Activated gamma-delta T cell treated with Interleukin-2 at 50 U/mL for 16 hours (primary cell): ENCODE results near the gene SH3BP2.
"Not testable (repeated sequence)": the region's sequence is repeated elsewhere in the genome, so short reads cannot be mapped to it uniquely, and the experiment has no call there.

Source experiments
- DNase-seq: peaks from one replicate; pipeline ENCODE4 v3.0.0-alpha.2; 2020

The SH3BP2 gene

DNA sequence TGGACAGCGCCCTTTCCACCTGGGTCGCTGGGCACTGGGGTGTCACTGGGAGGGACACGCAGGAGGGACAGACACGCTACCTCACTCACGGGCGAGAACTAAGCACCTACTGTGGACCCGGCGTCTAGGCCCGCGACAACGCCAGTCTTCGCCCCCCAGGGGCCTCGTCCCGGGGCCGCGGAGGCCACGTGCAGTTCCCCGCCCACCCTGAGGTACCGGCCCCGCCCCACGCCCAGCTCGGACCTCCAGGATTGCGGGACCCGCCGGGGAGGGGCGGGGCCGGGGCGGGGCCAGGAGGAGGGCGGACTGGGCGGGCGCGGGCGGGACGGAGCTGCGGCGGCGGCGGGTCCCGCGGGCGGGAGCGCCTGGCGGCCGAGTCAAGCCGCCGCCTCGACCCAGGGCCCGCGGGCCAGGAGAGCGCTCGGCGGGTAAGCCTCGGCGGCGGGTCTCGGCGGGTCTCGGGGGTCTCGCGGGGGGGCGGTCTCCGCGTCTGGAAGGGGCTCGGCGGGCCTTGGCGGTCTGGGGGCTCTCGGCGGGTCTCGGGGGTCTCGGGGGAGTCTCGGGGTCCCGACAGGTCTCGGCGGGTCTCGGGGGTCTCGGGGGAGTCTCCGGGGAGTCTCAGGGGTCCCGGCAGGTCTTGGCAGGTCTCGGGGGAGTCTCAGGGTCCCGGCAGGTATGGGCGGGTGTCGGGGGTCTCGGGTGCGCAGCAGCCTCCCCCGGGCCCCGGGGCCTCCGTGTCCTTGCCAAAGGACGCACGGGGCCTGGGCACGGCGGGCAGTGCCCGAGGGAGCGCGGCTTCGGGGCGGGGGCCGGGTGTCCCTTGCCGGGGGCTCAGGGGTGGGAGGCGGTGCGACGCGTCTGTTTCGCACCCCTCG is at the start of gene SH3BP2:
Gene SH3BP2, plus strand, starts transcription at position 375 of the 875 bp plus-strand sequence. CDS start 27,533 bp downstream, outside the sequence.
- DNase-seq, result peak; percentile 51

DNA sequence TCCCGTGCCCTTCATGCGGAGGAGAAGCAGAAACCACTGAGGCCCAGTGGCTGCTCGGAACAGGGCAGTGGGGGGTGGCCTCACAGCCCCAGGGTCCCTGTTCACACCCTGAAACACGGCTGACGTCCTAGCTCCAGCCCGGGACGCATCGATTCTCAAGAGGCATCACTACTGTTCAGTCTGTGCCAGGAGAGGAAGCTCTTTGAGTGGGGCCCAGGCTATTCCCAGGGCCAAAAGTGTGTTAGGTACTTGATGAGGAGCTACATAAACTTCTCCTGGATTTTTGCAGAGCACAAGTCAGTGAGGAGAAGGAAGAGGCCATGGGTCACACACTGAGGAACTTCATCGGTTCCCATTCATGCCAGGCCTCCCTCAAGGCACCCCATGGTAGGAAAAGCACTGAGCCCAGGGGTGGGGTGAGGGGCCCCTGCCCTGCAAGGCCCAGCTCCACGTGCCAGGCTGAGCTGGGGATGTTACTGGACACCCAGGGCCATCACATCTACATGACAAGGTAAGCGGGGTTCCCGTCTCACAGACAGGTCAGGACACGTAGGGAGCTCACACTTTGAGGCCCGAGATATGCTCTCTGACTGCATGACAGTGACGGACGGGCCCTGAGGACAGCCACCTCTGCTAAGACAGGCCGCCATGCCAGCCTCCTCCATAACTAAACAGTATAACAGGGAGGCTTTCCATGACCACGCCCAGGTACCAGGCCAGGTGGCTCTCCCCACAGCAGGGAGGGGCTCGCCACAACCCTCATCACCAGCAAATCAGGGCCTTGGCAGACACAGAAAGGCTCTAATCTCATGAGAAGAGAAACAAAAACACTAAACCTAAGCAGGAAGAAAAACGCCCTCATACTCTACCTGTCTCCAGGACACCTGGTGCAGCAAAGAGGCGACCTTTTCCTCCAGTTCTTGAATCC is 49.1 kb upstream of the SH3BP2 start:
- DNase-seq, result no peak

DNA sequence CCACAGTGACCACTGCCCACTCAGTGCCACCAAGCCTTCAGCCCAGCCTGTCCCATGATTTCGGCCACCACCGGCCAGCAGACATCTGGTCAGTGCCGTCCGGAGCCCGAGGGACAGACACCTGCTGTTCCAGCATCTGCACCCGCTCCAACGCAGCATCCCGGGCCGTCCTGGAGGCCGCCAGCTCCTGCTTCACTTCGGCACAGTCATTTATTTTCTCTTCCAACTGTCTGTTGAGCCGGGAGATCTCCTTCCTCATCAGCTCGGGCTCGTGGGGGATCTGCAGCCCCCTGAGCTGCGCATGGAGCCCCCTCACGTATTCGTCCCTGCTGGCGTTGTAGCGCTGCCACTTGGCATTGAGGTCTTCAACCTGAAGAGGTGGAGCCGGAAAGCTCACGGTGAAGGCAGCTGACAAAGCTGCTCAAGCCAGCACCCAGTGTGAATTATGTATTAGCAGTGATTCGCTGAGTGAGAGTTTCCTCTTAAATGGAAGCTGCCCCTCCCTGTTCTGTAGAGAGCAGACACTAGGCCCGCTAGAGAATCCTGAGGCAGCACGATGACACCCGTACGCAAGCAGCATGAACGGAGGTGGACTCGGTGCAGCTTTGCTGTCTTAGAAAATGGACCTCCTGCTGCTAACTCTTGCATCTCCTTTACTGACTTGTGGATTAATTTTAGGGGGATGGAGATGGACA is 48.2 kb upstream of the SH3BP2 start:
- no peak for DNase-seq

GRCh38 chr4:2745516-2745915 is 47.4 kb upstream of the SH3BP2 start:
- no peak for DNase-seq

GRCh38 chr4:2745981-2746806 is 46.7 kb upstream of the SH3BP2 start:
- DNase-seq, result peak; percentile 67

DNA sequence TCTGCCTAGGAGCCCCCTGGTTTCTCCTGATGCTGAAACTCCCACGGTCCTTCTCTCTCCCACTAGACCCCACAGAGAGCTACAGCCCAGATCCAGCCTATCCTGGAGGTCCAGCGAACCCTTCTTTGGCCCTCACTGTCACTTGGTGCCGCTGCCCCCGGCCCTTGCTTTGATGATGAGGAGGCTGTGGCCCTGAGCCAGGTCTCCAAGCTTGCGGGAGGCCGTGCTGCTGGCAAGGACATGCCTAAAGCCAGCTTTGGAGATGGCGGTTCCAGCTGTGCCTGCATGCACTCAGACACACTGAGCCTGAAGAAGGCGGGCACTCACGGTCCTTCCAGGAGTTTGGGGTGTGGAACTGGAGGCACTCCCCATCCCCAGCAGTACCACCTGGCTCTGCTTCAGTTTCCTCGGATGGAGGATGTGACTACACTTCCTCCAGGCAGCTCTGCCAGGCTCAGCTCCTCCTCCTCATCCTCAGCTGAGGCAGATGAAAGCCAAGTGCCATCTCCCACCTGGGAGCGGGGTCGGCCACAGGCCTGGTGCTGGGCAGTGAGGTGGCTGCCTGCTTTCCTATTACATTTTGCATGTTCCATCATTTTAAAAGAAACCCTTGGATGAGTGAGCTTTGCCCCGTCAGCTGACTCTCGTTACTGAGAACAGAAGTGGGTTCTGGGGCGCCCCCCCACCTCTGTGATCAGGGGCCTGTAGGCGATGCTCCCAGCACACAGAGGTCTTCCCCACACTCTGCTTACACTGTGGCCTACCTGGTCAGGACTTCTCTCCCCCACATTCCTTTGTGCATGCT is 45.8 kb upstream of the SH3BP2 start:
- DNase-seq, result no peak

- DNase-seq, result no peak
Measured at GRCh38 chr4:2750719-2751605, 41.9 kb upstream of the SH3BP2 start.

- DNase-seq, result no peak
Measured at GRCh38 chr4:2753436-2753835, 39.4 kb upstream of the SH3BP2 start.

DNA sequence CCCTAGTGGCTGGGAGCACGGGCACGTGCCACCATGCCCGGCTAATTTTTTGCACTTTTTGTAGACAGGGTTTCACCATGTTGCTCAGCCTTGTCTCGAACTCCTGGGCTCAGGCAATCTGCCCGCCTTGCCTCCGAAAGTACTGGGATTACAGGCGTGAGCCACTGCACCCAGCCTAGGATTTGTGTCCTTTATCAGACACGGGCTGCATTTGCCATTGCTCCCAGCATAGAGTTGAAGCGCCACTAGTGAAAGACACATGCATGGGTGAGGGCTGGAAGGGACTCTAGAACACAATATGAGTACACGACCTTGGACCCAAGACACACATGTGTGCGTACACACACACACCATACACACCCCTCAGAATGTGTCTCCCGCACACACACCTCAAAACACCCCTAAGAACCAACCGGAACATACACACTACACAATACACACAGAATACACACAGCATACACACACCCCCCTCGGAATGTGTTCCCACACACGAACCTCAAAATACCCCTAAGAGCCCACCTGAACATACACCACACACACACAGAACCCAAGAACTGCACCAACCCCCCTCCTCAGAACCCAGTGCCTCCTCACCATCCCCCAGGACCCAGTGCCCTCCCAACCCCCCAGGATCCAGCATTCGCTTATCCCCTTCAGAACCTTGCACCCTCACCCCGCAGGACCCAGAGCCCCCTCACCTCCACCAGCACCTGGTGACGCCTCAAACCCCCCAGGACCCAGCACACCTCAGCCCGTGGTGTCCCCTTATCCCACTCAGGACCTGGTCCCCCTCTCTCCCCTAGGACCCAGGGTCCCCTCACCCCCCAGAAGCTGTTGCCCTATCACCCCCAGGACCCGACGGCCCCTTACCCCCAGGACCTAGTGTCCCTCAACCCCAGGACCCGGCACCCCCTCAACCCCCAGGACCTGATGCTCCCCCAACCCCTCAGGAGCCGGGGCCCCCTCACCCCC is 37.8 kb upstream of the SH3BP2 start:
- DNase-seq, result no peak

DNA sequence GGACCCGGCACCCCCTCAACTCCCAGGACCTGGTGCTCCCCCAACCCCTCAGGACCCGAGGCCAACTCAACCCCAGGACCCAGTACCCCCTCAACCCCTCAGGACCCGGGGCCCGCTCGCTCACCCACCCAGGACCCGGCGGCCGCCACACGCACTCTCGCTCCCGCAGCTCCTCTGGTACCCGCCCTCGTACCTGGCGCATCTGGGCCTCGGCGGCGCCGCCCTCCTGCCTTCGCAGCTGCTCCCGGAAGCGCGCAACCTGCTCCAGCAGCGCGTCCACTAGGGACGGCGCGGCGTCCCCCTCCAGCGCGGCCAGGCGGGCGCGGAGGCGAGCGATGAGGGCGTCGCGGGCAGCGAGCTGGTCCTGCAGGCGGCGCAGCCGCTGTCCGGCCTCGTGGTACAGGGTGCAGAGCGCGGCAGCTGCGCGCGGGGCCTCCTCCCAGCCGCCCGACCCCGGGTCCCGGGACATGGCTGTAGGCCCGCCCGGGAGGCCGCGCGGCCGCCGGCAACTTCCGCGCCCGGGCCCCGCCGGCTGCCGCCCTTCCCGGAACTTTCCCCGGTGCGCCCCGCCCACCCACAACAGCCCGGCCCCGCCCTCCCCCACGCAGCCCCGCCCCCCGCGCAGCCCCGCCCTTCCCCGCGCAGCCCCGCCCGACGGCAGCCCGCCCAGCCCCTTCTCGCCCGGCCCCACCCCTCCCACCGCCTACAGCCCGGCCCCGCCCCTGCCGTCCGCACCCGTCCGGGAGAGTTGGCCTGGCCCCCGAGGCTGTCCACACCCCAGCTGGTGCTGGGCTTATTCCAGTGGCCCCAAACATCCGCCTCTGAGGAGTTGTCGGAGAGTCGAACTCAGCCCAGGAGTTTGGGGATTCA is 36.8 kb upstream of the SH3BP2 start, which contains the start of gene TNIP2:
Gene TNIP2, minus strand, starts transcription at position 516 of the 870 bp plus-strand sequence. Its CDS starts 47 bp downstream, at position 469.
- DNase-seq, result peak; percentile 72

DNA sequence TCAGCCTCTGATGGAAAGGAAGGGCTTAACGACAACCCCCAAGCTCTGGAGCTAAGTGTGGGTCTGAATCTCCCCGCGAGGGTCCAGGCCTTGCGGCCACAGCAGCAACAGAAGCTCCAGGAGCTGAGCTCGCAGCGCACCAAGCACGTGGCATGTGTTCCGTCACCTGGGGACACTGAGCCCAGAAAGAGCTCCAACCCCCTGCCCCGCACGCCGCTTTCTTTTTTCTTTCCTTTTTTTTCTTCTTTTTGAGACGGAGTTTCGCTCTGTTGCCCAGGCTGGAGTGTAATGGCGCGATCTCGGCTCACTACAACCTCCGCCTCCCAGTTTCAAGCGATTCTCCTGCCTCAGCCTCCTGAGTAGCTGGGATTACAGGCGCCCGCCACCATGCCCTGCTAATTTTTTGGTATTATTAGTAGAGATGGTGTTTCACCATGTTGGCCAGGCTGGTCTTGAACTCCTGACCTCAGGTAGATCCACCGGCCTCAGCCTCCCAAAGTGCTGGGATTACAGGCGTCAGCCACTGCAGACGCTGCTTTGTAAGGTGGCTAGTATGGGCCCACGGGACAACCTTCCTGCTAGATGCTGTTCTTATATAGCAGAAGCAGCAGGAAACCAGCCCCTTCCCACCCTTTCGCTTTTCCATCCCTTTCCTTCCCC is 36.1 kb upstream of the SH3BP2 start:
- no peak for DNase-seq

- no peak for DNase-seq
Measured at GRCh38 chr4:2757426-2757825, 35.5 kb upstream of the SH3BP2 start.

GRCh38 chr4:2761035-2761923 is 31.6 kb upstream of the SH3BP2 start:
- DNase-seq, result no peak

DNA sequence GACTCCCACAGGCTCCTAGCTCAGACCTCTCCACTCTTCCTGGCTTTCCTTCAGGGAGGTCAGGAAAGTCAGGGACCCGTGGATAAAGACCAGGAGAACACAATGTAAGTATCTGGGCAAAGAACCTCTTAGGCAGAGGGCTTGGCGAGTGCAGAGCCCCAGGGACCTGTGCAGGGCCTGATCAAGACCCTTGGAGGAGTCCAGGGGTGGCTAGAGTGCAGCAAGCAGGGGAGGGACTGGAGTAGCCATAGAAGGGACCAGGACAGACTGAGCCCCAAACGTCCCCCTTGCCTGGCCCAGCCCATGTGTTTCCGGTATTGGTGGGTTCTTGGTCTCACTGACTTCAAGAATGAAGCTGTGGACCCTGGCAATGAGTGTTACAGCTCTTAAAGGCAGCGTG is 30.8 kb upstream of the SH3BP2 start:
- DNase-seq, result no peak

DNA sequence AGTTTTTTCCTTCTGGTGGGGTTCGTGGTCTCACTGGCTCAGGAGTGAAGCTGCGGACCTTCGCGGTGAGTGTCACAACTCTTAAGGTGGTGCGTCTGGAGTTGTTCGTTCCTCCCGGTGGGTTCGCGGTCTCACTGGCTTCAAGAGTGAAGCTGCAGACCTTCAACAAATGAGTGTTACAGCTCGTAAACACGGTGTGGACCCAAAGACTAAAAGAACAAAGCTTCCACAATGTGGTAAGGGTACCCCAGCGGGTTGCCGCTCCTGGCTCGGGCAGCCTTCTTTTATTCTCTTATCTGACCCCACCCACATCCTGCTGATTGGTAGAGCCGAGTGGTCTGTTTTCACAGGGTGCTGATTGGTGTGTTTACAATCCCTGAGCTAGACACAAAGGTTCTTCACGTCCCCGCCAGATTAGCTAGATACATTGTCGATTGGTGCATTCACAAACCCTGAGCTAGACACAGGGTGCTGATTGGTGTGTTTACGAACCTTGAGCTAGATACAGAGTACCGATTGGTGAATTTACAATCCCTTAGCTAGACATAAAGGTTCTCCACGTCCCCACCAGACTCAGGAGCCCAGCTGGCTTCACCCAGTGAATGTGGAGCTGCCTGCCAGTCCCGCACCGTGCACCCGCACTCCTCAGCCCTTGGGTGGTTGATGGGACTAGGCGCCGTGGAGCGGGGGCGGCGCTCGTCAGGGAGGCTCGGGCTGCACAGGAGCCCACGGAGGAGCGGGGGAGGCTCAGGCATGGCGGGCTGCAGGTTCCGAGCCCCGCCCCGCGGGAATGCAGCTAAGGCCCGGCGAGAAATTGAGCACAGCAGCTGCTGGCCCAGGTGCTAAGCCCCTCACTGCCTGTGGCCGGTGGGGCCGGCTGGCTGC is 30.2 kb upstream of the SH3BP2 start:
- DNase-seq, result not testable (repeated sequence)
